DOHH2 (cell line): ENCODE data around the gene GALNT13.

Experiments
- EZH2phosphoT487 ChIP-seq: fragments of 200-600 bp; sonication (generic); IDR thresholded peaks from 2 replicates; pipeline ENCODE4 v1.6.1; 2017; ENCODE audit warnings: borderline replicate concordance, mild to moderate bottlenecking, antibody characterized with exemption, low read length, moderate library complexity, mixed read lengths
- TF ChIP-seq, protein P1 (sequence below): fragments of 200-600 bp; sonication (generic); IDR thresholded peaks from one replicate; pipeline ENCODE4 v1.5.1; 2014; ENCODE audit warnings: antibody characterized with exemption, mild to moderate bottlenecking, low read depth, low read length; ENCODE audit not compliant: poor library complexity, severe bottlenecking

DNA sequence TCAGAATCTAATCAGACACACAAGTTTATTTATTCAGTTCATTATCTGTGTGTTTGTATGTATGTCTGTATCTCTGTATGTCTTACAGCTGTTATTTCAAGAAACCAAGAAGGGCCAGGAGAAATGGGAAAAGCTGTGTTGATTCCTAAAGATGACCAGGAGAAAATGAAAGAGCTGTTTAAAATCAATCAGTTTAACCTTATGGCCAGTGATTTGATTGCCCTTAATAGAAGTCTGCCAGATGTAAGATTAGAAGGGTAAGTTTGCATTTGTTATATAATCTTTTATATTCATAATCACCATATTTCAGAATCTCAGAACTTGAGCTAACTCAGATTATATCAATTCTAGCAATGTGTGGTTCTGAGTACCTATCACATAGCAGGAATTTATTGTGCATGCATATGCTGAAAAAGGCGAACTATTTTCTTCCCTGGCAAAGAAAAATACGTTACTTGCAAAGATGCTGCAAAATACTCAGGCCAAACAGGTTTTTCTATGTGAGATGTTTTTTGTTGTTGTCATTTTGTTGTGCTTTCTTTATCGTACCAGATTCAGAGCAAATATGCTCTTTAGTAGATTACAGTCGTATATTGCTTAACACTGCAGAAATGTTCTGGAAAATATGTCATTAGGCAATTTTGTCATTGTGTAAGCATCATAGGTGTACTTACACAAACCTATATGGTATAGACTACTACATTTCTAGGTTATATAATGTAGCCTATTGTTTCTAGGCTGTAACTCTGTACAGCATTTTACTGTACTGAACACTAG, 268.7 kb downstream of the GALNT13 start:
- no peak for TF ChIP-seq EZH2phosphoT487
- TF ChIP-seq, protein P1, sequence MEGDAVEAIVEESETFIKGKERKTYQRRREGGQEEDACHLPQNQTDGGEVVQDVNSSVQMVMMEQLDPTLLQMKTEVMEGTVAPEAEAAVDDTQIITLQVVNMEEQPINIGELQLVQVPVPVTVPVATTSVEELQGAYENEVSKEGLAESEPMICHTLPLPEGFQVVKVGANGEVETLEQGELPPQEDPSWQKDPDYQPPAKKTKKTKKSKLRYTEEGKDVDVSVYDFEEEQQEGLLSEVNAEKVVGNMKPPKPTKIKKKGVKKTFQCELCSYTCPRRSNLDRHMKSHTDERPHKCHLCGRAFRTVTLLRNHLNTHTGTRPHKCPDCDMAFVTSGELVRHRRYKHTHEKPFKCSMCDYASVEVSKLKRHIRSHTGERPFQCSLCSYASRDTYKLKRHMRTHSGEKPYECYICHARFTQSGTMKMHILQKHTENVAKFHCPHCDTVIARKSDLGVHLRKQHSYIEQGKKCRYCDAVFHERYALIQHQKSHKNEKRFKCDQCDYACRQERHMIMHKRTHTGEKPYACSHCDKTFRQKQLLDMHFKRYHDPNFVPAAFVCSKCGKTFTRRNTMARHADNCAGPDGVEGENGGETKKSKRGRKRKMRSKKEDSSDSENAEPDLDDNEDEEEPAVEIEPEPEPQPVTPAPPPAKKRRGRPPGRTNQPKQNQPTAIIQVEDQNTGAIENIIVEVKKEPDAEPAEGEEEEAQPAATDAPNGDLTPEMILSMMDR: no peak
